HG03060 (cell line): ENCODE results near the gene ASPSCR1.

ENCODE experiments used
- ATAC-seq: cut with Tn5 transposase; IDR thresholded peaks from one replicate; pipeline ENCODE4 v1.9.1; 2021; ENCODE audit warnings: low read depth, moderate number of reproducible peaks; ENCODE audit not compliant: unreplicated experiment

The ASPSCR1 gene

GRCh38 chr17:82062984-82063368 lies 85.5 kb downstream of the ASPSCR1 start:
- ATAC-seq, result no peak

GRCh38 chr17:82063424-82064415 lies 86.3 kb downstream of the ASPSCR1 start:
- no peak for ATAC-seq

GRCh38 chr17:82064433-82065192 lies 87.2 kb downstream of the ASPSCR1 start:
- ATAC-seq, result no peak

DNA sequence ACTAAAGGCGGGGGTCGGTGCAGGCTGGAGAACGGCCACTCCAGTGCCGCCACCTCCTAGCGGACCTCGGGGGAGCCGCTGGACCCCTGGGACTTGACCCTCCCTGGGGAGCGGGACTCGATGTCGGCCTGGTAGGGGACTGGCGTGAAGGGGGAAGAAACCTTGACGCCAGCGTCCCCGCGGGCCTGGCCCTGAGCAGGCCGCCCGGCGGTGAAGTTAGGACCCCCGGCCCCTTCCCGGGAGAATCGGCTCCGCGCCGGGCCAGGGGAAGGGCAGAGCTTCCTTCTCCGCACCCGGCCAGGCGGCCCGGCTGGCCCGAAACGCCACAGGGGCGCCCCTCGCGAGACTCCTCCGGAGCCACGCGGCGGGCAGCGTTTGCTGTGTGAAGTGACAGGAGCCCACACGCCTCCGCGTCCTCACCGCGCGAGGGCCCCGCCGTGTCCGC lies 87.8 kb downstream of the ASPSCR1 start:
- ATAC-seq, result no peak

DNA sequence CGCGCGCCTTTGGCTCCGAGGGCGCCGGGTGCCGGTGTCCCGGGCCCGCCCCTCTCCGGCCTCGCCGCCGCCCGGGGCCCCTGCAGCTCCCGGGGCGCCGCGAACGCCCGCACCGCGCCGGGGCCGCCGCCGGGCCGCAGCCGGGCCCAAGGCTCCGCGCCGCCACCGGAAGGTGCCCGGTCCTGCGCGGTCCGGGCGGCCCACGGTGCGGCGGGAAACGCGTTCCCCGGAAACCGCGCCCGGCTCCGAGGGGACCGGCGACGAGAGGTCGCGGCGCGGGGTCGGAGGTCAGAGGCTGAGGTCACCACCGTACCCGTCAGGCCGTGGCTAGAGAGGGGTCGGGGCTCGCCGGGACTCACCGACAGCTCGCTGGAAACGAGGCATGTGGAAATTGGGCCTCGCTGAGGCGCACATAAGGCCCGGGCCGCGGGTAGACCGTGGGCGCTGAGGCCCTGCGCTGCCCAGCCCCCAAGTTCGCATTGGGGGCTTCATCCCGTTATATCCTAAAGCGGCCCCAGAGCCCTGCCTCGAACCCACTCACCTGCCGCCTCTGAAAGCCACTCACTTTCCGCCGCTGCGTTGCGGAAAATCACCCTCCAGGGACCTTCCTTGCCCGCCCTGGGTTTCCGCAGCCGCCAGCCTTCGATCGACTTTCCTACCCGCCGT lies 88.3 kb downstream of the ASPSCR1 start, which contains the start of gene DUS1L:
Gene DUS1L (minus strand): TSS at position 167 of the 666 bp plus-strand sequence. CDS start 745 bp downstream, outside the sequence.
- ATAC-seq, result no peak
